ENCODE results near the gene CBFA2T2.
"Not testable (repeated sequence)": the region's sequence is repeated elsewhere in the genome, so short reads cannot be mapped to it uniquely, and the experiment has no call there.

CBFA2T2 gene

GRCh38 chr20:33606118-33606771 is 116.3 kb downstream of the CBFA2T2 start:
- in situ Hi-C loops (cut with HindIII; ENCODE audit: low sequenced_read_pairs): no loop called here

GRCh38 chr20:33609504-33609903 is 119.6 kb downstream of the CBFA2T2 start:
- in situ Hi-C loops (cut with HindIII; ENCODE audit: low sequenced_read_pairs): no loop called here

GRCh38 chr20:33611106-33611505 is 121.2 kb downstream of the CBFA2T2 start:
- in situ Hi-C loops (cut with HindIII; ENCODE audit: low sequenced_read_pairs): no loop called here

GRCh38 chr20:33612001-33612400 is 122.1 kb downstream of the CBFA2T2 start:
- in situ Hi-C loops (cut with HindIII; ENCODE audit: low sequenced_read_pairs): no loop called here

- in situ Hi-C loops (cut with HindIII; ENCODE audit: low sequenced_read_pairs): no loop called here
Measured at GRCh38 chr20:33621717-33622400, 132.0 kb downstream of the CBFA2T2 start.

- in situ Hi-C loops (cut with HindIII; ENCODE audit: low sequenced_read_pairs): no loop called here
Measured at GRCh38 chr20:33622705-33623365, 132.9 kb downstream of the CBFA2T2 start.

- in situ Hi-C loops (cut with HindIII; ENCODE audit: low sequenced_read_pairs): no loop called here
Measured at GRCh38 chr20:33624399-33624798, 134.5 kb downstream of the CBFA2T2 start.

- in situ Hi-C loops (cut with HindIII; ENCODE audit: low sequenced_read_pairs): no loop called here
Measured at GRCh38 chr20:33626190-33626589, 136.3 kb downstream of the CBFA2T2 start.

- in situ Hi-C loops (cut with HindIII; ENCODE audit: low sequenced_read_pairs): no loop called here
Measured at GRCh38 chr20:33627577-33628216, 137.8 kb downstream of the CBFA2T2 start.

GRCh38 chr20:33629533-33629932 is 139.6 kb downstream of the CBFA2T2 start:
- in situ Hi-C loops (cut with HindIII; ENCODE audit: low sequenced_read_pairs): no loop called here

GRCh38 chr20:33629979-33630378 is 140.1 kb downstream of the CBFA2T2 start:
- in situ Hi-C loops (cut with HindIII; ENCODE audit: low sequenced_read_pairs): no loop called here

- in situ Hi-C loops (cut with HindIII; ENCODE audit: low sequenced_read_pairs): no loop called here
Measured at GRCh38 chr20:33630507-33630906, 140.6 kb downstream of the CBFA2T2 start.

- in situ Hi-C loops (cut with HindIII; ENCODE audit: low sequenced_read_pairs): not testable (repeated sequence)
Measured at GRCh38 chr20:33631910-33632309, 142.0 kb downstream of the CBFA2T2 start.

GRCh38 chr20:33635341-33635740 is 145.4 kb downstream of the CBFA2T2 start:
- in situ Hi-C loops (cut with HindIII; ENCODE audit: low sequenced_read_pairs): no loop called here

- in situ Hi-C loops (cut with HindIII; ENCODE audit: low sequenced_read_pairs): no loop called here
Measured at GRCh38 chr20:33636776-33637175, 146.9 kb downstream of the CBFA2T2 start.

GRCh38 chr20:33640287-33640686 is 150.4 kb downstream of the CBFA2T2 start:
- in situ Hi-C loops (cut with HindIII; ENCODE audit: low sequenced_read_pairs): no loop called here

GRCh38 chr20:33644313-33645071 is 154.6 kb downstream of the CBFA2T2 start:
- in situ Hi-C loops (cut with HindIII; ENCODE audit: low sequenced_read_pairs): no loop called here

GRCh38 chr20:33645072-33645358 is 155.1 kb downstream of the CBFA2T2 start:
- in situ Hi-C loops (cut with HindIII; ENCODE audit: low sequenced_read_pairs): no loop called here

GRCh38 chr20:33645396-33645795 is 155.5 kb downstream of the CBFA2T2 start:
- in situ Hi-C loops (cut with HindIII; ENCODE audit: low sequenced_read_pairs): no loop called here

- in situ Hi-C loops (cut with HindIII; ENCODE audit: low sequenced_read_pairs): no loop called here
Measured at GRCh38 chr20:33646191-33646590, 156.3 kb downstream of the CBFA2T2 start.

- in situ Hi-C loops (cut with HindIII; ENCODE audit: low sequenced_read_pairs): not testable (repeated sequence)
Measured at GRCh38 chr20:33646959-33647602, 157.2 kb downstream of the CBFA2T2 start.

Measured in endothelial cell of hepatic sinusoid (primary cell).